Putamen (tissue), 1 donor: ENCODE data around the gene TOLLIP.
A peak's percentile ranks its signal among the peaks of the same experiment; 100 is the strongest.
"Not testable (repeated sequence)": the region's sequence is repeated elsewhere in the genome, so short reads cannot be mapped to it uniquely, and the experiment has no call there.

Experiments used
- DNase-seq: peaks from one replicate; pipeline ENCODE4 v3.0.0-alpha.2; 2016; ENCODE audit warnings: low spot score

Gene TOLLIP

GRCh38 chr11:1309498-1310317, at the start of gene TOLLIP:
Gene TOLLIP, minus strand, starts transcription at chr11:1309632. Its CDS starts 134 bp downstream, at chr11:1309498.
- peak; percentile 94 for DNase-seq

- DNase-seq = not testable (repeated sequence)
Measured at GRCh38 chr11:1358931-1359330, 49.5 kb upstream of the TOLLIP start.

GRCh38 chr11:1358286-1358685, 48.9 kb upstream of the TOLLIP start:
- no peak for DNase-seq

- no peak for DNase-seq
Measured at GRCh38 chr11:1356478-1356960, 47.1 kb upstream of the TOLLIP start.

- no peak for DNase-seq
Measured at GRCh38 chr11:1356007-1356435, 46.6 kb upstream of the TOLLIP start.

GRCh38 chr11:1354125-1354938, 44.9 kb upstream of the TOLLIP start:
- DNase-seq = no peak

- no peak for DNase-seq
Measured at GRCh38 chr11:1353383-1354124, 44.1 kb upstream of the TOLLIP start.

GRCh38 chr11:1352696-1353382, 43.4 kb upstream of the TOLLIP start:
- no peak for DNase-seq

GRCh38 chr11:1351278-1351937, 42.0 kb upstream of the TOLLIP start:
- no peak for DNase-seq

- DNase-seq = no peak
Measured at GRCh38 chr11:1350086-1350725, 40.8 kb upstream of the TOLLIP start.

GRCh38 chr11:1349327-1350041, 40.1 kb upstream of the TOLLIP start:
- no peak for DNase-seq

- DNase-seq = no peak
Measured at GRCh38 chr11:1348796-1349326, 39.4 kb upstream of the TOLLIP start.

- DNase-seq = no peak
Measured at GRCh38 chr11:1348146-1348795, 38.8 kb upstream of the TOLLIP start.

GRCh38 chr11:1347411-1347999, 38.1 kb upstream of the TOLLIP start:
- not testable (repeated sequence) for DNase-seq

- no peak for DNase-seq
Measured at GRCh38 chr11:1346669-1347390, 37.4 kb upstream of the TOLLIP start.

GRCh38 chr11:1345737-1346513, 36.5 kb upstream of the TOLLIP start:
- no peak for DNase-seq

- DNase-seq = no peak
Measured at GRCh38 chr11:1344056-1344635, 34.7 kb upstream of the TOLLIP start.
